ENCODE measurements around the gene BTAF1.

Gene BTAF1

GRCh38 chr10:92001581-92001980 lies 78.0 kb downstream of the BTAF1 start:
- CTCF ChIA-PET, result no interaction called here
- DNase-seq (ENCODE audit: low read depth, low spot score), result no peak
- no peak overlapping the region for H3K4me3 ChIP-seq (ENCODE audit: low read depth, low read length)
- no peak for TF ChIP-seq CTCF (IDR thresholded peaks at IDR 0.05; ENCODE audit: insufficient read depth, low read length, missing control alignments)
- POLR2A ChIA-PET, result no interaction called here

DNA sequence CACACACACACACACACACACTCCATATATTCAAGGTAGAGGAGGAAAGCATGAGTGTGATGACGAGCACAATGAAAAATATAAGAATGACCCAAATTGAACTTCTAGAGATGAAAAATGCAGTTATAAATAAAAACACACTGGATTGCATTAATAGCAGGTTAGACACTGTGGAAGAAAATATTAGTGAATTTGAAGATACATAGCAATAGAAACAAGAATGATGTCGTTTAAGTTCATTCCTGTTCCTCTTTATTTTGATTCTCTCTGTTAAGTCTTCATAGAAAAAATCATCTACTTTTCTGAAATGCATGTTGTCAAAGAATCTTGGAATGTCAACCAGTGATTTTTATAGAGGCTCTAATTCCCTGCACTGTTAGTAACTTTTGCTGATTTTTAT lies 78.4 kb downstream of the BTAF1 start:
- DNase-seq (ENCODE audit: low read depth, low spot score), result no peak
- POLR2A ChIA-PET, result no interaction called here
- CTCF ChIA-PET, result no interaction called here
- no peak for TF ChIP-seq CTCF (IDR thresholded peaks at IDR 0.05; ENCODE audit: insufficient read depth, low read length, missing control alignments)
- H3K4me3 ChIP-seq (ENCODE audit: low read depth, low read length), result no peak overlapping the region

DNA sequence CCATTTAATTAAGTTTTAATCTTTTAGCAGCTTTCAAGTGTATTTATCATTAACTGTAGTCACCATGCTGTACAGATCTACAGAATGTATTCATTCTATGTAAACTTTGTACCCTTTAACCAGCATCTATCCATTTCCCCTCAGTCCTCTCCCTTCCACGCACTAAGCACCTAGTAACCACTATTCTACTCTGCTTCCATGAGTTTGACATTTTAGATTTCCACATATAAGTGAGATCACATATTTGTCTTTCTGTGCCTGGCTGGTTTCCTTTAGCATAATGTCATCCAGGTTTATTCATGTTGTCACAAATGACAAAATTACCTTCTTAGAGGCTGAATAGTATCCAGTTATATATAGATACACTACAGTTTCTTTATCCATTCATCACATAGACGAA lies 79.7 kb downstream of the BTAF1 start:
- TF ChIP-seq CTCF (IDR thresholded peaks at IDR 0.05; ENCODE audit: insufficient read depth, low read length, missing control alignments), result no peak
- H3K4me3 ChIP-seq (ENCODE audit: low read depth, low read length), result no peak overlapping the region
- no peak for DNase-seq (ENCODE audit: low read depth, low spot score)
- ChIA-PET CTCF (interaction anchor here (1.5 kb wide), 1 partner anchor 11 kb away, joined by 3 read pairs; no protein-coding TSS in a partner anchor), POLR2A (no interaction called here)

- DNase-seq (ENCODE audit: low read depth, low spot score), result no peak
- CTCF ChIA-PET, result no interaction called here
- no peak for TF ChIP-seq CTCF (IDR thresholded peaks at IDR 0.05; ENCODE audit: insufficient read depth, low read length, missing control alignments)
- no peak overlapping the region for H3K4me3 ChIP-seq (ENCODE audit: low read depth, low read length)
- POLR2A ChIA-PET, result no interaction called here
These were observed 82.4 kb downstream of the BTAF1 start for GRCh38 chr10:92005978-92006377.

- no peak for DNase-seq (ENCODE audit: low read depth, low spot score)
- ChIA-PET CTCF (interaction anchor here (1.2 kb wide), 1 partner anchor 31 kb away, joined by 3 read pairs; no protein-coding TSS in a partner anchor), POLR2A (no interaction called here)
- H3K4me3 ChIP-seq (ENCODE audit: low read depth, low read length), result no peak overlapping the region
- TF ChIP-seq CTCF (IDR thresholded peaks at IDR 0.05; ENCODE audit: insufficient read depth, low read length, missing control alignments), result no peak
These were observed 85.9 kb downstream of the BTAF1 start for GRCh38 chr10:92009445-92009844.

- ChIA-PET POLR2A (interaction anchor here (0.6 kb wide), 1 partner anchor 18 kb away, joined by 3 read pairs; no protein-coding TSS in a partner anchor), CTCF (interaction anchor here (0.9 kb wide), 1 partner anchor 21 kb away, joined by 3 read pairs; no protein-coding TSS in a partner anchor)
- DNase-seq (ENCODE audit: low read depth, low spot score), result no peak
- TF ChIP-seq CTCF (IDR thresholded peaks at IDR 0.05; ENCODE audit: insufficient read depth, low read length, missing control alignments), result no peak
- H3K4me3 ChIP-seq (ENCODE audit: low read depth, low read length), result no peak overlapping the region
These were observed 86.6 kb downstream of the BTAF1 start for GRCh38 chr10:92010047-92010735.
